GM23338 (cell line): ENCODE measurements around the gene ESYT1. TPM values are rescaled to one million over a fixed set of nuclear protein-coding genes. Genes with fewer than 3 reads are reported as not detected.

Experiments used
- ATAC-seq: fragments of 200-7000 bp; cut with Tn5 transposase; 3 replicates; pipeline ENCODE4 v1.9.1; 2020
- DNase-seq: peaks from one replicate; pipeline ENCODE4 v3.0.0-alpha.2; 2015; ENCODE audit warnings: low spot score
- H2AFZ ChIP-seq: fragments of 200-600 bp; sonication (generic); 2 replicates; pipeline ENCODE4 v1.8.0; 2016; ENCODE audit warnings: antibody characterized with exemption, mild to moderate bottlenecking, moderate library complexity
- H3F3A ChIP-seq: fragments of 200-600 bp; sonication (generic); replicated peaks from 2 replicates; pipeline ENCODE4 v1.8.0; 2017; ENCODE audit warnings: antibody characterized with exemption, mixed run types, low read depth
- H3K27ac ChIP-seq: fragments of 200-600 bp; sonication (generic); 2 replicates; pipeline ENCODE4 v1.6.1; 2016; ENCODE audit warnings: low read depth
- H3K27me3 ChIP-seq: fragments of 200-600 bp; sonication (generic); 2 replicates; pipeline ENCODE4 v1.8.0; 2016; ENCODE audit warnings: mild to moderate bottlenecking, mixed run types, moderate library complexity; ENCODE audit not compliant: insufficient read depth
- H3K36me3 ChIP-seq: fragments of 200-600 bp; sonication (generic); 2 replicates; pipeline ENCODE4 v1.8.0; 2016; ENCODE audit warnings: mild to moderate bottlenecking; ENCODE audit not compliant: insufficient read depth
- H3K4me1 ChIP-seq: fragments of 200-600 bp; sonication (generic); 2 replicates; pipeline ENCODE4 v1.8.0; 2016; ENCODE audit warnings: mild to moderate bottlenecking, moderate library complexity; ENCODE audit not compliant: insufficient read depth
- H3K4me2 ChIP-seq: fragments of 200-600 bp; sonication (generic); 2 replicates; pipeline ENCODE4 v1.7.1; 2017; ENCODE audit warnings: mixed run types
- H3K4me3 ChIP-seq: fragments of 200-600 bp; sonication (generic); 2 replicates; pipeline ENCODE4 v1.6.1; 2016; ENCODE audit warnings: mixed run types
- H3K79me2 ChIP-seq: fragments of 200-600 bp; sonication (generic); replicated peaks from 2 replicates; pipeline ENCODE4 v1.8.0; 2017; ENCODE audit warnings: mild to moderate bottlenecking; ENCODE audit not compliant: insufficient read depth
- H3K9me2 ChIP-seq: fragments of 200-600 bp; sonication (generic); 2 replicates; pipeline ENCODE4 v1.8.0; 2017; ENCODE audit not compliant: insufficient read depth
- H4K20me1 ChIP-seq: fragments of 200-600 bp; sonication (generic); replicated peaks from 2 replicates; pipeline ENCODE4 v1.8.0; 2017; ENCODE audit warnings: mild to moderate bottlenecking; ENCODE audit not compliant: insufficient read depth
- H3K27ac Mint-ChIP-seq: 2 replicates; pipeline ENCODE4 v1.8.0; 2020; ENCODE audit warnings: inconsistent platforms, mild to moderate bottlenecking, moderate library complexity, mixed read lengths
- H3K27me3 Mint-ChIP-seq: 3 replicates; pipeline ENCODE4 v1.8.0; 2022; ENCODE audit warnings: low read depth, mild to moderate bottlenecking, moderate library complexity, mixed read lengths, inconsistent platforms; ENCODE audit not compliant: insufficient read depth, poor library complexity
- H3K36me3 Mint-ChIP-seq: 3 replicates; pipeline ENCODE4 v1.8.0; 2021; ENCODE audit warnings: low read depth, mild to moderate bottlenecking, inconsistent platforms, moderate library complexity, mixed read lengths
- H3K4me1 Mint-ChIP-seq: 3 replicates; pipeline ENCODE4 v1.8.0; 2020; ENCODE audit warnings: mild to moderate bottlenecking, inconsistent platforms, mixed read lengths
- H3K4me3 Mint-ChIP-seq: 3 replicates; pipeline ENCODE4 v1.8.0; 2021; ENCODE audit warnings: moderate library complexity, mild to moderate bottlenecking, inconsistent platforms, mixed read lengths
- H3K9me3 Mint-ChIP-seq: 3 replicates; pipeline ENCODE4 v1.8.0; 2020; ENCODE audit warnings: moderate library complexity, mild to moderate bottlenecking, inconsistent platforms, mixed read lengths
- CREB1 ChIP-seq: fragments of 250-450 bp; sonication (Bioruptor Pico); IDR thresholded peaks from 2 replicates; pipeline ENCODE4 v1.5.0; 2020; ENCODE audit warnings: low read depth, mild to moderate bottlenecking, moderate library complexity
- EZH2phosphoT487 ChIP-seq: fragments of 200-600 bp; sonication (generic); IDR thresholded peaks from one replicate; pipeline ENCODE4 v1.8.1; 2018; ENCODE audit warnings: antibody characterized with exemption; ENCODE audit not compliant: unreplicated experiment
- NANOG ChIP-seq: IDR thresholded peaks from 2 replicates; pipeline ENCODE4 v1.6.1; 2016; ENCODE audit warnings: antibody characterized with exemption, borderline replicate concordance
- POLR2AphosphoS5 ChIP-seq: IDR thresholded peaks from 2 replicates; pipeline ENCODE4 v1.6.1; 2016; ENCODE audit warnings: antibody characterized with exemption, low read depth
- polyA plus RNA-seq: library from polyadenylated mRNA; unstranded; fragments of >200 nt; fragmentation: Nextera tagmentation; extraction: Ambion mirVana; gene quantifications from 2 replicates; pipeline ENCODE4 v1.2.1, GENCODE V29; 2016
- total RNA-seq: library from RNA; depleted of rRNA; stranded (reverse); fragments of >200 nt; shearing (Covaris generic); gene quantifications from 2 replicates; pipeline ENCODE4 v1.2.3, GENCODE V29; 2014
- TF ChIP-seq, protein P1 (sequence below): IDR thresholded peaks from 2 replicates; pipeline ENCODE4 v1.6.1; 2016; ENCODE audit warnings: antibody characterized with exemption
- TF ChIP-seq, protein P2 (sequence below): IDR thresholded peaks from one replicate; pipeline ENCODE4 v1.6.1; 2018; ENCODE audit warnings: antibody characterized with exemption; ENCODE audit not compliant: unreplicated experiment
- TF ChIP-seq, protein P3 (sequence below), 2 experiments: fragments of 200-600 bp in 1 of 2; sonication (generic) in 1 of 2; conservative IDR thresholded peaks; 2 replicates each; pipeline versions ENCODE4 v1.5.1 to v1.6.1; 2016 to 2017; ENCODE audit warnings: antibody characterized with exemption in 2 of 2, low read depth in 2 of 2, mild to moderate bottlenecking in 2 of 2, moderate library complexity in 1 of 2

Gene ESYT1
- total and polyA plus RNA-seq, 2 experiments from 2014 or later: 23.3 to 142 TPM

DNA sequence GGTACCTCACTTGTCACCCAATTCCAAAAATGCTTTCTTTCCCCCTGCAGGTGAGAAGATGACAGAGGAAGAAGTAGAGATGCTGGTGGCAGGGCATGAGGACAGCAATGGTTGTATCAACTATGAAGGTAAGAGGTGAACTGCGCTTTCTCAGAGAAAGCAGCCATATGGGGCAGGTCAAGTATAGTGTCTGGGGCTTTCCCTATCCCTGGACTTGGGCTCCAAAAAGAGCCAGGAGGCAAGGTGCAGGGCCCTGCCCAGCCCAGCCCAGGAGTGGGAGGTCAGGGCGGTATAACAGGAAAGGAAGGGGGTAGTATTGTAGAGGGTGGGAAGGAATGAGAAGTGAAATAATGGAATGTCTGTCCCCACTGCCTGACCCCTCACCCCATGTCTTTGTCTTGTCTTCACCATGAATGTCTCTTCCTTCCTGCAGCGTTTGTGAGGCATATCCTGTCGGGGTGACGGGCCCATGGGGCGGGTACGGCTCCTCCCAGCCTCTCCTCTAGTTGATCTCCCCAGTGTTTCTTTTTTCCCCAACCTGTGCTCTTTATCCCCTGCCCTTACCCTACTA is 32.2 kb downstream of the ESYT1 start:
- Histone ChIP-seq H3K4me3 (peak overlapping the region; percentile 84), H3K27me3 (no peaks in the 10 kb centered on the region), H3K27ac (peak overlapping the region; percentile 98), H3K9me2 (no peaks in the 10 kb centered on the region), H3K79me2 (peaks cover 31% of the 10 kb centered on the region), H3K4me1 (peaks cover 47% of the 10 kb centered on the region), H4K20me1 (peaks cover 21% of the 10 kb centered on the region), H3K4me2 (peak overlapping the region; percentile 91), H3K36me3 (peaks cover 46% of the 10 kb centered on the region), H2AFZ (no peak overlapping the region), H3F3A (peaks cover 59% of the 10 kb centered on the region)
- H3K4me1 Mint-ChIP-seq: peaks cover 60% of the 10 kb centered on the region
- H3K36me3 Mint-ChIP-seq: peaks cover 82% of the 10 kb centered on the region
- TF ChIP-seq NANOG: no peak
- TF ChIP-seq CREB1 (CRISPR knock-in tag): no peak
- no peak for TF ChIP-seq EZH2phosphoT487
- TF ChIP-seq, protein P1, sequence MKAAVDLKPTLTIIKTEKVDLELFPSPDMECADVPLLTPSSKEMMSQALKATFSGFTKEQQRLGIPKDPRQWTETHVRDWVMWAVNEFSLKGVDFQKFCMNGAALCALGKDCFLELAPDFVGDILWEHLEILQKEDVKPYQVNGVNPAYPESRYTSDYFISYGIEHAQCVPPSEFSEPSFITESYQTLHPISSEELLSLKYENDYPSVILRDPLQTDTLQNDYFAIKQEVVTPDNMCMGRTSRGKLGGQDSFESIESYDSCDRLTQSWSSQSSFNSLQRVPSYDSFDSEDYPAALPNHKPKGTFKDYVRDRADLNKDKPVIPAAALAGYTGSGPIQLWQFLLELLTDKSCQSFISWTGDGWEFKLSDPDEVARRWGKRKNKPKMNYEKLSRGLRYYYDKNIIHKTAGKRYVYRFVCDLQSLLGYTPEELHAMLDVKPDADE: no peak
- TF ChIP-seq, protein P2, sequence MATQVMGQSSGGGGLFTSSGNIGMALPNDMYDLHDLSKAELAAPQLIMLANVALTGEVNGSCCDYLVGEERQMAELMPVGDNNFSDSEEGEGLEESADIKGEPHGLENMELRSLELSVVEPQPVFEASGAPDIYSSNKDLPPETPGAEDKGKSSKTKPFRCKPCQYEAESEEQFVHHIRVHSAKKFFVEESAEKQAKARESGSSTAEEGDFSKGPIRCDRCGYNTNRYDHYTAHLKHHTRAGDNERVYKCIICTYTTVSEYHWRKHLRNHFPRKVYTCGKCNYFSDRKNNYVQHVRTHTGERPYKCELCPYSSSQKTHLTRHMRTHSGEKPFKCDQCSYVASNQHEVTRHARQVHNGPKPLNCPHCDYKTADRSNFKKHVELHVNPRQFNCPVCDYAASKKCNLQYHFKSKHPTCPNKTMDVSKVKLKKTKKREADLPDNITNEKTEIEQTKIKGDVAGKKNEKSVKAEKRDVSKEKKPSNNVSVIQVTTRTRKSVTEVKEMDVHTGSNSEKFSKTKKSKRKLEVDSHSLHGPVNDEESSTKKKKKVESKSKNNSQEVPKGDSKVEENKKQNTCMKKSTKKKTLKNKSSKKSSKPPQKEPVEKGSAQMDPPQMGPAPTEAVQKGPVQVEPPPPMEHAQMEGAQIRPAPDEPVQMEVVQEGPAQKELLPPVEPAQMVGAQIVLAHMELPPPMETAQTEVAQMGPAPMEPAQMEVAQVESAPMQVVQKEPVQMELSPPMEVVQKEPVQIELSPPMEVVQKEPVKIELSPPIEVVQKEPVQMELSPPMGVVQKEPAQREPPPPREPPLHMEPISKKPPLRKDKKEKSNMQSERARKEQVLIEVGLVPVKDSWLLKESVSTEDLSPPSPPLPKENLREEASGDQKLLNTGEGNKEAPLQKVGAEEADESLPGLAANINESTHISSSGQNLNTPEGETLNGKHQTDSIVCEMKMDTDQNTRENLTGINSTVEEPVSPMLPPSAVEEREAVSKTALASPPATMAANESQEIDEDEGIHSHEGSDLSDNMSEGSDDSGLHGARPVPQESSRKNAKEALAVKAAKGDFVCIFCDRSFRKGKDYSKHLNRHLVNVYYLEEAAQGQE: no peak
- ATAC-seq (no peak), DNase-seq (peak; percentile 59)
- peak overlapping the region; percentile 92 for H3K4me3 Mint-ChIP-seq
- H3K9me3 Mint-ChIP-seq: no peaks in the 10 kb centered on the region; the same call in none of the 3 replicates
- H3K27ac Mint-ChIP-seq: peak overlapping the region; percentile 74
- H3K27me3 Mint-ChIP-seq: peaks cover 51% of the 10 kb centered on the region

DNA sequence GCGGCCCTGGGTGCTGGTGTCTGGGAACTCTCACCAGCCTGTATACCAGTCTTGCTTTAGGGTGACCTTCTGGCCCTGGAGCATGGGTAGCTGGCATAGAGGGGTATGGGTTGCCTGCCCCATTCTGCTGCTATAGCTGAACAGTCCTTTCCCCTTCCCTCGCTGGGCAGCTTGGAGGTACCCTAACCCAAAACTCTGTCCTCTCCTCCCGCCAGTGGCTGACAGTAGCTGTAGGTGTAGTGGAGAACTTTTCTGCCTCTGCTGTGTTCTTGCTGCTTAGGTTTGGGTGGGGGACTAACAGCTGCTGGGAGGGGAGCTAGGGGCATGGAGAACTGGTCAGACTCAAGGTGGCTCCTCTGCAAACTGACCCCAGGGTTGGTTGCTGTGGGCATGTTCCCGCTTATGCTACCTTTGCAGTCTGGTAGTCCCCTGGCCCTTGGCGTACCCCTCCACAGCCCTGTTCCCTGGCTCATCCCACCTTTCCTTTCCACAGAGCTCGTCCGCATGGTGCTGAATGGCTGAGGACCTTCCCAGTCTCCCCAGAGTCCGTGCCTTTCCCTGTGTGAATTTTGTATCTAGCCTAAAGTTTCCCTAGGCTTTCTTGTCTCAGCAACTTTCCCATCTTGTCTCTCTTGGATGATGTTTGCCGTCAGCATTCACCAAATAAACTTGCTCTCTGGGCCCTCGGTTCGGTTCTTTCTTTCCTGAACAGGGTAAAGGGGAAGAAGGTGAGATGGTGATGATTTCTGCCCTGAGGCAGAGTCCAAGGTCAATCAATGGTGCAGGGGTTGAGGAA is 33.0 kb downstream of the ESYT1 start:
- Mint-ChIP-seq H3K4me1 (peaks cover 55% of the 10 kb centered on the region), H3K27ac (peak overlapping the region; percentile 74), H3K4me3 (peak overlapping the region; percentile 92), H3K9me3 (no peaks in the 10 kb centered on the region; the same call in 1 of the 3 replicates), H3K27me3 (peaks cover 51% of the 10 kb centered on the region), H3K36me3 (peaks cover 82% of the 10 kb centered on the region)
- TF ChIP-seq, protein P3, sequence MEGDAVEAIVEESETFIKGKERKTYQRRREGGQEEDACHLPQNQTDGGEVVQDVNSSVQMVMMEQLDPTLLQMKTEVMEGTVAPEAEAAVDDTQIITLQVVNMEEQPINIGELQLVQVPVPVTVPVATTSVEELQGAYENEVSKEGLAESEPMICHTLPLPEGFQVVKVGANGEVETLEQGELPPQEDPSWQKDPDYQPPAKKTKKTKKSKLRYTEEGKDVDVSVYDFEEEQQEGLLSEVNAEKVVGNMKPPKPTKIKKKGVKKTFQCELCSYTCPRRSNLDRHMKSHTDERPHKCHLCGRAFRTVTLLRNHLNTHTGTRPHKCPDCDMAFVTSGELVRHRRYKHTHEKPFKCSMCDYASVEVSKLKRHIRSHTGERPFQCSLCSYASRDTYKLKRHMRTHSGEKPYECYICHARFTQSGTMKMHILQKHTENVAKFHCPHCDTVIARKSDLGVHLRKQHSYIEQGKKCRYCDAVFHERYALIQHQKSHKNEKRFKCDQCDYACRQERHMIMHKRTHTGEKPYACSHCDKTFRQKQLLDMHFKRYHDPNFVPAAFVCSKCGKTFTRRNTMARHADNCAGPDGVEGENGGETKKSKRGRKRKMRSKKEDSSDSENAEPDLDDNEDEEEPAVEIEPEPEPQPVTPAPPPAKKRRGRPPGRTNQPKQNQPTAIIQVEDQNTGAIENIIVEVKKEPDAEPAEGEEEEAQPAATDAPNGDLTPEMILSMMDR (conservative IDR thresholded peaks at IDR 0.05; ENCODE audit: low read depth in 2 of 2): no peak
- TF ChIP-seq POLR2AphosphoS5: peak; percentile 8; the same call in 1 of the 2 replicates
- no peak for TF ChIP-seq EZH2phosphoT487
- DNase-seq: no peak
- peaks cover 51% of the 10 kb centered on the region for H3K36me3 ChIP-seq
- H4K20me1 ChIP-seq: peaks cover 25% of the 10 kb centered on the region
- no peak for ATAC-seq
- H2AFZ ChIP-seq: no peak overlapping the region
- peak overlapping the region; percentile 84 for H3K4me3 ChIP-seq
- peaks cover 31% of the 10 kb centered on the region for H3K79me2 ChIP-seq
- H3K9me2 ChIP-seq: no peaks in the 10 kb centered on the region
- peaks cover 47% of the 10 kb centered on the region for H3K4me1 ChIP-seq
- peak overlapping the region; percentile 98 for H3K27ac ChIP-seq
- H3K27me3 ChIP-seq: no peaks in the 10 kb centered on the region
- peak overlapping the region; percentile 91 for H3K4me2 ChIP-seq
- peaks cover 65% of the 10 kb centered on the region for H3F3A ChIP-seq
